ENCODE results near the gene RPLP1. TPM values are rescaled to one million over a fixed set of nuclear protein-coding genes. Genes with fewer than 3 reads are reported as not detected.
A peak's percentile ranks its signal among the peaks of the same experiment; 100 is the strongest.

The RPLP1 gene
- total RNA-seq, 6 experiments from 2014 or later, result 164 to 536 (median 471) TPM

GRCh38 chr15:69413822-69414700, 38.6 kb upstream of the RPLP1 start, which contains the start of gene KIF23:
TSS of gene KIF23 (plus strand) at chr15:69414349. CDS start at chr15:69414466, 117 bp downstream.
- intact Hi-C loops (cut with DNase I), result no loop called here

DNA sequence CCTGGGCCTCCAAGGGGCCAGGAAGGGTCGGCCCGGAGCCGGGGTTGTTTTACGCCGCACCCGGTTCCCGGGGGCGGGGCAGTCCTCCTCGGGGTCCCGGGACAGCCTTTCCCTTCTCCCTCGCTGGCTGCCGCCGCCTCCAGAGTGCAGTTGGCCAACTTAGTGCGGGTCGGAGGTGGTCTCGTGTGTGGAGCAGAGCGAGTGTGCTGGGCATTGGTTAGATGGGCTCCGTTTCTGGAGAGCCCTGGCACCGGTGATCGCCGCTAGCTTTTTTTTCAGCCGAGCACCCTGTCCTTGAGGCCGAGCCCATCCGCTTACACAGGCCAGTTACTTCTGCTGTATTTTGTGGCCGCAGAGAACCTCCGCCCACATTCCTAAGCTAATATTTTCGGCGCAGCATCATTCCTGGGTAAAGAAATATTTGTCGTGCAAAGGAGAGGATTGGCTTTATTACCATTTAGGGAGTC, 37.9 kb upstream of the RPLP1 start:
- Histone ChIP-seq H3K4me1 (peaks cover 0 to 4% (median 0%) of the 10 kb centered on the region in 4 donors), H3K4me3 (peak overlapping the region; percentile 59 to 92 (median 88)), H3K27me3 (no peaks in the 10 kb centered on the region), H3K27ac (peak overlapping the region in 1 of 3 donors; percentile 5), H3K9me3 (no peaks in the 10 kb centered on the region), H3K36me3 (no peaks in the 10 kb centered on the region)
- TF ChIP-seq POLR2A (IDR thresholded peaks at IDR 0.05), result no peak
- TF ChIP-seq, protein P1, sequence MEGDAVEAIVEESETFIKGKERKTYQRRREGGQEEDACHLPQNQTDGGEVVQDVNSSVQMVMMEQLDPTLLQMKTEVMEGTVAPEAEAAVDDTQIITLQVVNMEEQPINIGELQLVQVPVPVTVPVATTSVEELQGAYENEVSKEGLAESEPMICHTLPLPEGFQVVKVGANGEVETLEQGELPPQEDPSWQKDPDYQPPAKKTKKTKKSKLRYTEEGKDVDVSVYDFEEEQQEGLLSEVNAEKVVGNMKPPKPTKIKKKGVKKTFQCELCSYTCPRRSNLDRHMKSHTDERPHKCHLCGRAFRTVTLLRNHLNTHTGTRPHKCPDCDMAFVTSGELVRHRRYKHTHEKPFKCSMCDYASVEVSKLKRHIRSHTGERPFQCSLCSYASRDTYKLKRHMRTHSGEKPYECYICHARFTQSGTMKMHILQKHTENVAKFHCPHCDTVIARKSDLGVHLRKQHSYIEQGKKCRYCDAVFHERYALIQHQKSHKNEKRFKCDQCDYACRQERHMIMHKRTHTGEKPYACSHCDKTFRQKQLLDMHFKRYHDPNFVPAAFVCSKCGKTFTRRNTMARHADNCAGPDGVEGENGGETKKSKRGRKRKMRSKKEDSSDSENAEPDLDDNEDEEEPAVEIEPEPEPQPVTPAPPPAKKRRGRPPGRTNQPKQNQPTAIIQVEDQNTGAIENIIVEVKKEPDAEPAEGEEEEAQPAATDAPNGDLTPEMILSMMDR (IDR thresholded peaks at IDR 0.05), result no peak
- DNase-seq (peak in 1 of 3 donors; percentile 33), ATAC-seq (peak; percentile 33 to 46 (median 37))
- intact Hi-C loops (cut with DNase I), result no loop called here
- 2% methylated on average over 9 of the region's 29 CpGs for WGBS (ENCODE audit: insufficient coverage, low coverage, low lambda C conversion rate, missing lambda C conversion rate)

More at GRCh38 chr15:69413822-69414700, 38.6 kb upstream of the RPLP1 start, which contains the start of gene KIF23:
- peak; percentile 99 to 100 (median 100) for ATAC-seq
- Histone ChIP-seq H3K9me3 (no peaks in the 10 kb centered on the region), H3K27me3 (no peaks in the 10 kb centered on the region), H3K27ac (peak within 1 kb of the TSS in 1 of 3 donors; percentile 5), H3K4me3 (peak within 1 kb of the TSS; percentile 59 to 92 (median 88)), H3K36me3 (no peaks in the 10 kb centered on the region), H3K4me1 (peaks cover 0 to 4% (median 0%) of the 10 kb centered on the region in 4 donors)
- DNase-seq, result peak; percentile 92 to 95 (median 93)
- 6% methylated on average over 16 of the region's 78 CpGs for WGBS (ENCODE audit: insufficient coverage, low coverage, low lambda C conversion rate, missing lambda C conversion rate)
- TF ChIP-seq, protein P1 (IDR thresholded peaks at IDR 0.05), result no peak
- TF ChIP-seq POLR2A (IDR thresholded peaks at IDR 0.05), result no peak

GRCh38 chr15:69415381-69415780, 37.2 kb upstream of the RPLP1 start:
- WGBS (ENCODE audit: insufficient coverage, low coverage, low lambda C conversion rate, missing lambda C conversion rate), result 70% methylated on average over 3 of the region's 3 CpGs
- TF ChIP-seq POLR2A (IDR thresholded peaks at IDR 0.05), result no peak
- TF ChIP-seq, protein P1 (IDR thresholded peaks at IDR 0.05), result no peak
- DNase-seq, result no peak
- Histone ChIP-seq H3K27ac (no peak overlapping the region), H3K36me3 (no peaks in the 10 kb centered on the region), H3K27me3 (no peaks in the 10 kb centered on the region), H3K4me3 (no peak overlapping the region), H3K4me1 (peaks cover 0 to 4% (median 0%) of the 10 kb centered on the region in 4 donors), H3K9me3 (no peaks in the 10 kb centered on the region)
- ATAC-seq, result no peak
- intact Hi-C loops (cut with DNase I), result no loop called here

GRCh38 chr15:69417581-69417980, 35.0 kb upstream of the RPLP1 start:
- peaks cover 0 to 4% (median 0%) of the 10 kb centered on the region in 4 donors for H3K4me1 ChIP-seq
- no peak for ATAC-seq
- H3K36me3 ChIP-seq, result no peaks in the 10 kb centered on the region
- DNase-seq, result no peak
- H3K9me3 ChIP-seq, result no peaks in the 10 kb centered on the region
- no peaks in the 10 kb centered on the region for H3K27me3 ChIP-seq
- no peak overlapping the region for H3K4me3 ChIP-seq
- no peak overlapping the region for H3K27ac ChIP-seq
- intact Hi-C loops (cut with DNase I), result no loop called here
- TF ChIP-seq, protein P1 (IDR thresholded peaks at IDR 0.05), result no peak
- TF ChIP-seq POLR2A (IDR thresholded peaks at IDR 0.05), result no peak
